HCT116 (cell line): ENCODE measurements around the gene CD44.

Experiments
- EZH2 ChIP-seq: fragments of 200-600 bp; sonication (generic); IDR thresholded peaks from 2 replicates; pipeline ENCODE4 v1.6.1; 2017; ENCODE audit warnings: antibody characterized with exemption, mixed run types
- YY1 ChIP-seq: IDR thresholded peaks from 2 replicates; pipeline ENCODE4 v1.6.1; 2011; ENCODE audit warnings: low read length, low read depth, moderate library complexity, mild to moderate bottlenecking; ENCODE audit not compliant: insufficient replicate concordance; ENCODE audit errors: extremely low read depth
- TF ChIP-seq, protein P1 (sequence below), 3 experiments: fragments of 200-600 bp in 1 of 3; sonication (generic) in 1 of 3; IDR thresholded peaks in 2 of 3; conservative IDR thresholded peaks in 1 of 3; 2 replicates each; pipeline ENCODE4 v1.5.1; 2012 to 2017; ENCODE audit warnings: low read depth in 2 of 3, low read length in 2 of 3, antibody characterized with exemption in 1 of 3, borderline replicate concordance in 1 of 3, control low read depth in 1 of 3, mild to moderate bottlenecking in 1 of 3, mixed read lengths in 1 of 3, mixed run types in 1 of 3, moderate library complexity in 1 of 3; ENCODE audit not compliant: insufficient read depth in 1 of 3

DNA sequence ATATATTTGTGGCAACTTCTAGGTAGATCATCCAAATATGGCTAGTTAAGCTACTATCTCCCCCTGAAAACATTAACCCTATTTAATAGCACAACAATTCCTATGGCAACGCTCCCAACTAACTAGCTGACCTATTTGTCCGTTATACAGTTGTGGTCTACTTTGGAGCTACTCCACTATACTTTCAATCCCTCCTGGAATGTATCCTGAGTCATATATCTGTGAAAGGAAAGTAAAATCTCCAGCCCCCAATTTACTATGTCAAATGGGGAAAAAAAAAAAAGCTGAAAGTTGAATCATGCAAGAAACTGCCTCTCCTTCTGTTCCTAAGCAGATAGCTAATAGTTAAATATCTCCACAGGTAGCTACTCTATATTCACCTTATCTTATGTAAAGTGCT, 128.5 kb downstream of the CD44 start:
- TF ChIP-seq YY1 (no peak), EZH2 (no peak)
- TF ChIP-seq, protein P1, sequence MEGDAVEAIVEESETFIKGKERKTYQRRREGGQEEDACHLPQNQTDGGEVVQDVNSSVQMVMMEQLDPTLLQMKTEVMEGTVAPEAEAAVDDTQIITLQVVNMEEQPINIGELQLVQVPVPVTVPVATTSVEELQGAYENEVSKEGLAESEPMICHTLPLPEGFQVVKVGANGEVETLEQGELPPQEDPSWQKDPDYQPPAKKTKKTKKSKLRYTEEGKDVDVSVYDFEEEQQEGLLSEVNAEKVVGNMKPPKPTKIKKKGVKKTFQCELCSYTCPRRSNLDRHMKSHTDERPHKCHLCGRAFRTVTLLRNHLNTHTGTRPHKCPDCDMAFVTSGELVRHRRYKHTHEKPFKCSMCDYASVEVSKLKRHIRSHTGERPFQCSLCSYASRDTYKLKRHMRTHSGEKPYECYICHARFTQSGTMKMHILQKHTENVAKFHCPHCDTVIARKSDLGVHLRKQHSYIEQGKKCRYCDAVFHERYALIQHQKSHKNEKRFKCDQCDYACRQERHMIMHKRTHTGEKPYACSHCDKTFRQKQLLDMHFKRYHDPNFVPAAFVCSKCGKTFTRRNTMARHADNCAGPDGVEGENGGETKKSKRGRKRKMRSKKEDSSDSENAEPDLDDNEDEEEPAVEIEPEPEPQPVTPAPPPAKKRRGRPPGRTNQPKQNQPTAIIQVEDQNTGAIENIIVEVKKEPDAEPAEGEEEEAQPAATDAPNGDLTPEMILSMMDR (IDR thresholded peaks at IDR 0.05 in 2 of 3, conservative IDR thresholded peaks at IDR 0.05 in 1 of 3; ENCODE audit: borderline replicate concordance in 1 of 3, insufficient read depth in 1 of 3, low read depth in 2 of 3, low read length in 2 of 3) = no peak
